IPS-20b (cell line): Measurements from ENCODE around the gene DOCK10.

Experiments
- H3K27ac ChIP-seq: one replicate; pipeline ENCODE4 v1.5.1; 2013; ENCODE audit warnings: low read length
- H3K27me3 ChIP-seq: 2 replicates; pipeline ENCODE4 v1.6.1; 2013; ENCODE audit warnings: mild to moderate bottlenecking, low read length, inconsistent platforms; ENCODE audit not compliant: insufficient read depth
- H3K36me3 ChIP-seq: 2 replicates; pipeline ENCODE4 v1.6.1; 2013; ENCODE audit warnings: low read depth, mild to moderate bottlenecking, inconsistent platforms, low read length, moderate library complexity; ENCODE audit not compliant: insufficient read depth
- H3K4me1 ChIP-seq: 2 replicates; pipeline ENCODE4 v1.6.1; 2013; ENCODE audit warnings: mild to moderate bottlenecking, control low read depth, inconsistent platforms, low read length, moderate library complexity; ENCODE audit not compliant: insufficient read depth
- H3K4me3 ChIP-seq: 2 replicates; pipeline ENCODE4 v1.5.1; 2013; ENCODE audit warnings: mild to moderate bottlenecking, low read length, inconsistent platforms
- H3K9ac ChIP-seq: 2 replicates; pipeline ENCODE4 v1.6.1; 2013; ENCODE audit warnings: low read depth, mild to moderate bottlenecking, inconsistent platforms, low read length, moderate library complexity
- H3K9me3 ChIP-seq: 2 replicates; pipeline ENCODE4 v1.6.1; 2013; ENCODE audit warnings: mild to moderate bottlenecking, low read depth, low read length, inconsistent platforms; ENCODE audit not compliant: insufficient read depth

The DOCK10 gene

GRCh38 chr2:225008935-225009334 is 33.3 kb downstream of the DOCK10 start:
- Histone ChIP-seq H3K27me3 (no peaks in the 10 kb centered on the region), H3K4me3 (no peak overlapping the region), H3K9ac (no peak overlapping the region), H3K4me1 (no peaks in the 10 kb centered on the region), H3K9me3 (no peaks in the 10 kb centered on the region), H3K27ac (no peak overlapping the region), H3K36me3 (no peaks in the 10 kb centered on the region)

GRCh38 chr2:225008179-225008856 is 34.0 kb downstream of the DOCK10 start:
- Histone ChIP-seq H3K4me1 (no peaks in the 10 kb centered on the region), H3K4me3 (no peak overlapping the region), H3K27me3 (no peaks in the 10 kb centered on the region), H3K36me3 (no peaks in the 10 kb centered on the region), H3K9ac (no peak overlapping the region), H3K9me3 (no peaks in the 10 kb centered on the region), H3K27ac (no peak overlapping the region)

- Histone ChIP-seq H3K27me3 (no peaks in the 10 kb centered on the region), H3K27ac (no peak overlapping the region), H3K9me3 (no peaks in the 10 kb centered on the region), H3K9ac (no peak overlapping the region), H3K36me3 (no peaks in the 10 kb centered on the region), H3K4me1 (no peaks in the 10 kb centered on the region), H3K4me3 (no peak overlapping the region)
Observed at GRCh38 chr2:225006730-225007129, 35.5 kb downstream of the DOCK10 start.

GRCh38 chr2:225004597-225004996 is 37.7 kb downstream of the DOCK10 start:
- Histone ChIP-seq H3K27me3 (no peaks in the 10 kb centered on the region), H3K4me1 (no peaks in the 10 kb centered on the region), H3K9ac (no peak overlapping the region), H3K27ac (no peak overlapping the region), H3K4me3 (no peak overlapping the region), H3K9me3 (no peaks in the 10 kb centered on the region), H3K36me3 (no peaks in the 10 kb centered on the region)

GRCh38 chr2:225002656-225003045 is 39.6 kb downstream of the DOCK10 start:
- Histone ChIP-seq H3K36me3 (no peaks in the 10 kb centered on the region), H3K4me1 (no peaks in the 10 kb centered on the region), H3K27me3 (no peaks in the 10 kb centered on the region), H3K4me3 (no peak overlapping the region), H3K9me3 (no peaks in the 10 kb centered on the region), H3K27ac (no peak overlapping the region), H3K9ac (no peak overlapping the region)

GRCh38 chr2:225002039-225002655 is 40.1 kb downstream of the DOCK10 start:
- Histone ChIP-seq H3K27me3 (no peaks in the 10 kb centered on the region), H3K9ac (no peak overlapping the region), H3K4me3 (no peak overlapping the region), H3K4me1 (no peaks in the 10 kb centered on the region), H3K36me3 (no peaks in the 10 kb centered on the region), H3K27ac (no peak overlapping the region), H3K9me3 (no peaks in the 10 kb centered on the region)

- Histone ChIP-seq H3K4me3 (no peak overlapping the region), H3K27me3 (no peaks in the 10 kb centered on the region), H3K9ac (no peak overlapping the region), H3K27ac (no peak overlapping the region), H3K4me1 (no peaks in the 10 kb centered on the region), H3K9me3 (no peaks in the 10 kb centered on the region), H3K36me3 (no peaks in the 10 kb centered on the region)
Observed at GRCh38 chr2:224999754-225000153, 42.5 kb downstream of the DOCK10 start.

GRCh38 chr2:224999321-224999720 is 42.9 kb downstream of the DOCK10 start:
- Histone ChIP-seq H3K4me1 (no peaks in the 10 kb centered on the region), H3K4me3 (no peak overlapping the region), H3K27ac (no peak overlapping the region), H3K9me3 (no peaks in the 10 kb centered on the region), H3K27me3 (no peaks in the 10 kb centered on the region), H3K9ac (no peak overlapping the region), H3K36me3 (no peaks in the 10 kb centered on the region)

GRCh38 chr2:224997802-224998201 is 44.5 kb downstream of the DOCK10 start:
- Histone ChIP-seq H3K9ac (no peak overlapping the region), H3K4me1 (no peaks in the 10 kb centered on the region), H3K36me3 (no peaks in the 10 kb centered on the region), H3K27me3 (no peaks in the 10 kb centered on the region), H3K9me3 (no peaks in the 10 kb centered on the region), H3K4me3 (no peak overlapping the region), H3K27ac (no peak overlapping the region)

- Histone ChIP-seq H3K36me3 (no peaks in the 10 kb centered on the region), H3K9me3 (no peaks in the 10 kb centered on the region), H3K4me3 (no peak overlapping the region)
Observed at GRCh38 chr2:224995419-224995818, 46.8 kb downstream of the DOCK10 start.

GRCh38 chr2:224994242-224994823 is 47.9 kb downstream of the DOCK10 start:
- H3K27ac ChIP-seq: no peak overlapping the region
- H3K36me3 ChIP-seq: no peaks in the 10 kb centered on the region
- H3K4me1 ChIP-seq: no peaks in the 10 kb centered on the region
- H3K27me3 ChIP-seq: no peaks in the 10 kb centered on the region
- no peak overlapping the region for H3K4me3 ChIP-seq
- H3K9ac ChIP-seq: no peak overlapping the region
- H3K9me3 ChIP-seq: no peaks in the 10 kb centered on the region

More at GRCh38 chr2:224995419-224995818, 46.8 kb downstream of the DOCK10 start:
- no peaks in the 10 kb centered on the region for H3K27me3 ChIP-seq
- H3K27ac ChIP-seq: no peak overlapping the region
- no peak overlapping the region for H3K9ac ChIP-seq
- H3K4me1 ChIP-seq: no peaks in the 10 kb centered on the region

- Histone ChIP-seq H3K27me3 (no peaks in the 10 kb centered on the region), H3K4me1 (no peaks in the 10 kb centered on the region), H3K9ac (no peak overlapping the region), H3K36me3 (no peaks in the 10 kb centered on the region), H3K4me3 (no peak overlapping the region), H3K9me3 (no peaks in the 10 kb centered on the region), H3K27ac (no peak overlapping the region)
Observed at GRCh38 chr2:224990710-224991109, 51.6 kb downstream of the DOCK10 start.
